HepG2 (cell line): ENCODE measurements around the gene NPC1. TPM values are rescaled to one million over a fixed set of nuclear protein-coding genes. Genes with fewer than 3 reads are reported as not detected.

ENCODE experiments used
- ATF1 ChIP-seq: IDR thresholded peaks from 2 replicates; pipeline ENCODE4 v1.6.1; 2016; ENCODE audit warnings: mild to moderate bottlenecking, control low read depth
- CENPBD1 ChIP-seq: sonication (generic); formaldehyde crosslinking; IDR thresholded peaks from 2 replicates; pipeline ENCODE4 v1.8.0; 2022; ENCODE audit warnings: missing genetic modification reagents, low read depth, mild to moderate bottlenecking, borderline replicate concordance
- ETV6 ChIP-seq: sonication (generic); formaldehyde crosslinking; conservative IDR thresholded peaks from 2 replicates; pipeline ENCODE4 v1.4.0; 2020; ENCODE audit warnings: missing genetic modification reagents
- GABPB1 ChIP-seq: IDR thresholded peaks from 2 replicates; pipeline ENCODE4 v1.6.1; 2016; ENCODE audit warnings: mild to moderate bottlenecking, missing genetic modification reagents, moderate library complexity, missing compliant biosample characterization
- KAT7 ChIP-seq: IDR thresholded peaks from 2 replicates; pipeline ENCODE4 v1.6.1; 2018; ENCODE audit warnings: borderline replicate concordance, missing compliant biosample characterization
- MTA1 ChIP-seq: sonication (generic); formaldehyde crosslinking; IDR thresholded peaks from 2 replicates; pipeline ENCODE4 v1.4.0; 2020; ENCODE audit warnings: missing genetic modification reagents, mild to moderate bottlenecking, borderline replicate concordance
- MTERF4 ChIP-seq: sonication (generic); formaldehyde crosslinking; IDR thresholded peaks from 2 replicates; pipeline ENCODE4 v1.8.0; 2023; ENCODE audit warnings: mild to moderate bottlenecking, missing genetic modification reagents
- NCOR1 ChIP-seq: fragments of 200-600 bp; sonication (generic); IDR thresholded peaks from 2 replicates; pipeline ENCODE4 v1.7.0; 2017; ENCODE audit warnings: antibody characterized with exemption, low read length, borderline replicate concordance
- NONO ChIP-seq, 2 experiments: fragments of 450-650 bp in 1 of 2; sonication (generic) in 1 of 2; formaldehyde crosslinking in 1 of 2; IDR thresholded peaks in 1 of 2; conservative IDR thresholded peaks in 1 of 2; 2 replicates each; pipeline versions ENCODE4 v1.6.1 to v1.8.0; 2017 to 2022; ENCODE audit warnings: mild to moderate bottlenecking in 1 of 2, missing genetic modification reagents in 1 of 2, moderate library complexity in 1 of 2
- NR2F6 ChIP-seq, 2 experiments: IDR thresholded peaks; 2 replicates each; pipeline ENCODE4 v1.6.1; 2016; ENCODE audit warnings: antibody characterized with exemption in 1 of 2, mild to moderate bottlenecking in 1 of 2
- RFX5 ChIP-seq: IDR thresholded peaks from 2 replicates; pipeline ENCODE4 v1.6.1; 2011; ENCODE audit warnings: low read depth, low read length, improper control_type of control experiment
- THRA ChIP-seq: sonication (generic); formaldehyde crosslinking; IDR thresholded peaks from 2 replicates; pipeline ENCODE4 v1.4.0; 2020; ENCODE audit warnings: missing genetic modification reagents, borderline replicate concordance
- ZBED4 ChIP-seq: sonication (generic); formaldehyde crosslinking; IDR thresholded peaks from 2 replicates; pipeline ENCODE4 v1.4.0; 2020; ENCODE audit warnings: missing genetic modification reagents, borderline replicate concordance
- ZBTB42 ChIP-seq: sonication (generic); formaldehyde crosslinking; IDR thresholded peaks from 2 replicates; pipeline ENCODE4 v1.5.0; 2020; ENCODE audit warnings: mild to moderate bottlenecking, missing genetic modification reagents
- ZNF276 ChIP-seq: sonication (generic); formaldehyde crosslinking; IDR thresholded peaks from 2 replicates; pipeline ENCODE4 v1.4.0; 2020; ENCODE audit warnings: mild to moderate bottlenecking, low read depth, missing genetic modification reagents
- ZNF337 ChIP-seq: sonication (generic); formaldehyde crosslinking; IDR thresholded peaks from 2 replicates; pipeline ENCODE4 v1.5.1; 2020; ENCODE audit warnings: missing genetic modification reagents, low read depth, mild to moderate bottlenecking, borderline replicate concordance
- ZNF572 ChIP-seq: sonication (generic); formaldehyde crosslinking; IDR thresholded peaks from 2 replicates; pipeline ENCODE4 v1.5.1; 2020; ENCODE audit warnings: mild to moderate bottlenecking, missing genetic modification reagents
- ZNF704 ChIP-seq: sonication (generic); formaldehyde crosslinking; IDR thresholded peaks from 2 replicates; pipeline ENCODE4 v1.8.1; 2023; ENCODE audit warnings: mild to moderate bottlenecking, inconsistent platforms, moderate library complexity, missing genetic modification reagents, borderline replicate concordance
- polyA plus RNA-seq, 8 experiments: library from polyadenylated mRNA; depleted of rRNA in 3 of 8; stranded (reverse) in 7 of 8; unstranded in 1 of 8; fragments of >200 nt; fragmentation: Illumina TruSeq in 4 of 8; extraction: Trizol in 4 of 8; gene quantifications; 2 replicates each; pipeline versions ENCODE4 v1.2.1 to v1.2.3, GENCODE V29; 2011 to 2016; ENCODE audit warnings: low read depth in 4 of 8, missing spikeins in 1 of 8, mixed read lengths in 1 of 8; ENCODE audit not compliant: insufficient read depth in 1 of 8
- total RNA-seq, 5 experiments: library from RNA; depleted of rRNA; stranded (reverse); fragments of >200 nt; fragmentation: Illumina TruSeq; extraction: Trizol; gene quantifications; 2 replicates each; pipeline ENCODE4 v1.2.3, GENCODE V29; 2016; ENCODE audit warnings: low read depth in 1 of 5

Gene NPC1
- total and polyA plus RNA-seq, 2 of the 13 experiments (the other 11 are each of a cell fraction or from before 2014, with no cell fraction given), result 46.5 to 114 TPM

- TF ChIP-seq ZNF276 (CRISPR knock-in tag), result no peak; the same call in 1 of the 2 replicates
- no peak; the same call in 1 of the 2 replicates for TF ChIP-seq ZNF337
- TF ChIP-seq ZBTB42, result no peak
- TF ChIP-seq NCOR1, result peak; percentile 95
- TF ChIP-seq KAT7 (CRISPR knock-in tag), result no peak
- peak; percentile 76; the same call in 1 of the 2 replicates for TF ChIP-seq ZNF572 (CRISPR knock-in tag)
- peak; percentile 92 for TF ChIP-seq NR2F6 (IDR thresholded peaks at IDR 0.05)
- peak; percentile 96 for TF ChIP-seq NR2F6 (CRISPR knock-in tag; IDR thresholded peaks at IDR 0.05)
- TF ChIP-seq GABPB1 (CRISPR knock-in tag), result peak; percentile 80
- peak; percentile 88 for TF ChIP-seq MTA1 (CRISPR knock-in tag)
- TF ChIP-seq ETV6 (CRISPR knock-in tag), result no peak
- TF ChIP-seq ZBED4, result peak; percentile 98
- 0 out of 2 replicates have a peak, but pooled peaks have one; percentile 59 for TF ChIP-seq ATF1 (CRISPR knock-in tag)
- no peak for TF ChIP-seq NONO (IDR thresholded peaks at IDR 0.05)
- TF ChIP-seq NONO (CRISPR knock-in tag; conservative IDR thresholded peaks at IDR 0.05), result peak; percentile 58; the same call in 1 of the 2 replicates
- TF ChIP-seq CENPBD1 (CRISPR knock-in tag), result no peak
- no peak for TF ChIP-seq MTERF4 (CRISPR knock-in tag)
- TF ChIP-seq THRA (CRISPR knock-in tag), result peak; percentile 86; the same call in 1 of the 2 replicates
- TF ChIP-seq RFX5, result 0 out of 2 replicates have a peak, but pooled peaks have one; percentile 16
- no peak for TF ChIP-seq ZNF704 (CRISPR knock-in tag)
Measured at GRCh38 chr18:23556145-23556780, 30.0 kb downstream of the NPC1 start (continued).
